Fibroblast of skin of scalp (primary cell): Measurements from ENCODE around the gene CEBPG.

Experiments
- DNase-seq: peaks from one replicate; pipeline ENCODE4 v3.0.0-alpha.2; 2013

Gene CEBPG

DNA sequence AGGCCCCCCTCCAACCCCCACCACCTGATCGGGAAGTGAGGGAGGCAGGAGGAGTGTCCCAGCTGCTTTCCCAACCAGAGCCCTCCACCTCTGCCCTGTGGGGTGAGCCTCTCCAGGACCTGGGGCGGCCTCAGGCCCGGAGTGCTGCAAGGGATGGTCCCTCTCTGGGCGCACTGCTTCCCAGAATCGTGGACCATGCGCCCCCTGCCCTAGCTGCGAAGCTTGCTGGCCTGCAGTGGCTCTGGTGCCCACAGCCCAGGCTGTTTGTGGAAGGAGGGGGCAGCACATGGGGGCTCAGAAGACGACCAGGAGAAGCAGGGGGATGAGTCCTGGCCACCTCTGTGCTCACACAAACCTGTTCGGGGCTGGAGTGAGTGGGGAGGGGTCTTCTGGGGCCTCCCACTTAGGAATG lies 33.6 kb downstream of the CEBPG start:
- no peak for DNase-seq

DNA sequence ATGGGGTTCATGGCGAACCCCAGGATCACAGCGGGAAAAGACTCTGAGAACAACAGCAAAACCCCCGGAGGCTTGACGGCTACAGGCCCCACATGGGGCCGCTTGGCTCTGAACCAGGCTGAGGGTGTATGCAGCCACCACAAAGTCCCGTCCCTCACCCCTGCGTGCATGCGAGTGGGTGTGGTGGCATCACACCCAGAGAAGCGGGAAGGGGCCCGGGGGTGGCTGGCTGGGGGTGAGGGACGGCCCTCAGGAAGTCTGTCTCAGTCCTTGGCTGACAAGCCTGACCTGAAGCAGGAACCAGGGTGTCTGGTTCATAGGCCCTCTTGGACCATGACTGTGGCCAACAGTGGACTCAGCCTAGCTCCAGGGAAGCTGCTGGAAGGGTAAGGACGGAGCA lies 34.2 kb downstream of the CEBPG start:
- DNase-seq, result no peak

DNA sequence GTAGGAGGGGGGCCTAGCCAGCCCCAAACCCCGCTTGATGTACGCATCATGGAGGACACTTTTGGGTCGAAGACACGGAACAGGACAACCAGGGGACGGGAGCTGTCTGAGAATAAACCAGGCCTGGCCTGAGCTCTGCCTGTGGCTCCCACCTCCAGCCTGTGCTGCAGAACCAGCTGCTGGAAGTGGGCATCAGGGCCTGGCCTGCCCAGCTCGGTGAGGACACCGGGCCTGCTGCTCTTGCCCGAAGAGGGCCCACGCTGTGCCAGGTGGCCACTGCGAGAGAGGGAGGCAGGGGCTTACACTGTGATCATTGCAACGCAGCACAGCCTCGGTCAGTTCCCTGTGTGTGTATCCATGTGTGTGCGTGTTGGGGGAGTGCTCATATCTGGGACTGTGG lies 34.6 kb downstream of the CEBPG start:
- no peak for DNase-seq

DNA sequence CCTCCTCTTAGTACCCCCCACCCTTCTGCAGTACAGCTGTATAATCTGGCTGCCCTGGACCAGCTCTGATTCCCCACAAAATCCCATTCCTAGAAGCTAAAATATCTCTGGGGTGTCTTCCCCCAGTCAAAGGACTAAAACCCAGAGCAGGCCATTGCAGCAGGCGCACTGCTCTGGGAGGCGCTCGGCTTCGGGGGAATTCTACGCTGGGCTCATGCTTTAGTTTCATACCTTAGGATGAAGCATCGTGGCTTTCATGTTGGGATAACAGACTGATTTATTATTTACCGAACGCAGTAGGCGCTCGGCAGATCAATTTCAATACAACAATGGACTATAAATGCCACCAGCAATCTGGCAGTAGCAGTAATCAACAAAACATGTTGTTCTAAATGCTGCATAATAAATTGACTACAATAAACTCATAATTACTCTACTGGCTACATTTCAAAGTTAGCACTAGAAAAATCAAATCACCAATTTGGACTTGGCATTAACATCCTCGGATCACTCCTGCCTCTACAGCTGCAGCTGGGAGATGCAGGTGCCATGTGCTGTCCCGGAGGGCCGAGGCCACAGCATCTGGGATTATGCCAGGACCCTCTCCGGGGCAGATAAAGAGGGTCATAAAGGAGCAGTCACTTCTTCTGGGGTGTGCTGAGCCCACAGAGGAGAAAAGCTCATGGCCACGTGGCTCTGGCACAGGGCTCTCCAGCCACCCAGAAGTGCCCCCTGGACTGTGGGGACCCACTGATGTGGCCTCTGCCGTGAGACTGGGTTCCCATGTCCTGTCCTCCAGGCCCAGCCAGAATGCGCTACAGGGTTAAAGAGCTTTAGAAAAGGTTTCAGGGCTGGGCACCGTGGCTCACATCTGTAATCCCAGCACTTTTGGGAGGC lies 35.3 kb downstream of the CEBPG start:
- no peak for DNase-seq

DNA sequence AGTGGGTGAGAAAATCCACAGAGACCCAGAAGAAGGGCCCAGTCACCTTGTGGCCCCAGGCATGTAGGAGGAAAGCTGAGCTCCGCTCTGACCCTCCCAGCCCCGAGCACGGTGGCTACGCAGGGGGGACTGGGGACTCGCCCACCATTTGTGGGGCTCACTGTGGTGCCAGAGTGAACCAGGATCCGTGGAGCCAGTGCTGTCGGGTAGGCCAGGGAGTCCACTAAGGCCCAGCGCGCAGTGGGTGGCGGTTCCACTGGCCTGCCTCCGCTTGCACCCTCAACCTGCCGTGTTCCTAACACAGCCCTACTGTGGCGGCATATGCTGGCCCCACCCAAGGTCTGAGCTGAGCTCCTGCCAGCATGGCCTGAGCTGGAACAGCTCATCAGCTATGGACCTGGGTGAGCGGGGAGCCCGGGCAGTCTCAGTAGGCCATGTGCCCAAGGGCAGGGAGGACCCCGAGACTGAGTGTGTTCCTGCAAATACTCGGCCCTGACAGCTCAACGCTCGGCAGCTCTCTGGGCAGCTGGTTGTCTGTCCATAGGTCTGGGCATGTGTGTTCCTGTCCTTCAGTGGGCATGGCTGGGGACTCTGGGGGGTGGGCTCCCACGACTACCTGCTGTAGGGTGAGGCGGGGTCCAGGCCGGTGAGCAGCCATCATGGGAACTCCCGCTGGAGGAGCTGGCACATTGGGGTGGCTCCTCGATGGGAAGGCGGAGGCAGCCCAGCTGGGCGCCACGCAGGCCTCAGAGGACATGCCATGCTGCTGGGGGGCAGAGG lies 36.6 kb downstream of the CEBPG start:
- DNase-seq, result no peak

DNA sequence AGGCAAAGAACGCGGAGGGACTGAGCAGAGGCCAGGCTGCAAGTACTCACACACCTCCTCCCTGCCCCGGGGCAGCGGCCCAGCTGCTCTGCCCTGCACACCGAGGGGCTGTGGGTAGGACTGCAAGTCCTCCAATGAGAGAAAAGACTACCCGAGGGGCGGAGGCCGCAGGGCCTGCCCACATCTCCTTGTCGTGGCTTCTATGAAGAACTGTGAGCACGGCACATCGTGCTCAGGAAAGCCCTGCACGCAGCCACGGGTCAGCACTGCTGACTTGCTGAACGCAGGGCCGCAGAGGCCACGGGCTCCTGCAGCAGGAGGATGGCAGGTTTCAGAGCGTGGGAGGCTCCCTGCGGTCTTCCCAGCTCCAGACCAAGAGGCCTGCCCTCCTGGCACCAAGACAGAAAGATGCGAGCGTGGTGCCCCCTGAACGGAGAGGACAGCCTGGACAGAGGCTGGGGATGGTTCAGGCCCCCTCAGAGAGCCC lies 37.4 kb downstream of the CEBPG start:
- no peak for DNase-seq

DNA sequence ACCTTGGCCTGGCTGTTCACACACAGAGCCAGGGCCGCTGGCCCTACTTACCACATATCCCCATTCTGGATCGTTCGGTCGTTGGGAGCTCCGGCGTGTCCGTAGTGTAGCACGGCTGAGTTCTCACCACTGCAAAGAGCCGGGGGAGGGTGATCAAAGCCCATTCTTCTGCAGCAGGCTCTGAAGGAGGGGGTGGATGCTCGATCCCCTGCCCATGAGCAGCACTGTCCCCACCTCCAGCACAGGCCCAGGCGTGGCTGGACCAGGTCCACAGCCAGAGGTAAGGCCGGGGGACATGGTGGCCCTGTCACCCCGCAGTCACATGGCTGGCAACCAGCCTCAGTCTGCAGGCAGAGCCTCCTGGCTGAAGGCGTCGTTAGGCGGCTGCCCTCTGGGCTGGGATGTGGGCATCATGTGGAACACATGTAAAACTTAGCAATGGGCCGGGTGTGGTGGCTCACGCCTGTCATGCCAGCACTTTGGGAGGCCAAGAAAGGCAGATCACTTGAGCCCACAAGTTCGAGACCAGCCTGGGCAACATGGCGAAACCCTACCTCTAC lies 38.2 kb downstream of the CEBPG start:
- DNase-seq, result no peak

DNA sequence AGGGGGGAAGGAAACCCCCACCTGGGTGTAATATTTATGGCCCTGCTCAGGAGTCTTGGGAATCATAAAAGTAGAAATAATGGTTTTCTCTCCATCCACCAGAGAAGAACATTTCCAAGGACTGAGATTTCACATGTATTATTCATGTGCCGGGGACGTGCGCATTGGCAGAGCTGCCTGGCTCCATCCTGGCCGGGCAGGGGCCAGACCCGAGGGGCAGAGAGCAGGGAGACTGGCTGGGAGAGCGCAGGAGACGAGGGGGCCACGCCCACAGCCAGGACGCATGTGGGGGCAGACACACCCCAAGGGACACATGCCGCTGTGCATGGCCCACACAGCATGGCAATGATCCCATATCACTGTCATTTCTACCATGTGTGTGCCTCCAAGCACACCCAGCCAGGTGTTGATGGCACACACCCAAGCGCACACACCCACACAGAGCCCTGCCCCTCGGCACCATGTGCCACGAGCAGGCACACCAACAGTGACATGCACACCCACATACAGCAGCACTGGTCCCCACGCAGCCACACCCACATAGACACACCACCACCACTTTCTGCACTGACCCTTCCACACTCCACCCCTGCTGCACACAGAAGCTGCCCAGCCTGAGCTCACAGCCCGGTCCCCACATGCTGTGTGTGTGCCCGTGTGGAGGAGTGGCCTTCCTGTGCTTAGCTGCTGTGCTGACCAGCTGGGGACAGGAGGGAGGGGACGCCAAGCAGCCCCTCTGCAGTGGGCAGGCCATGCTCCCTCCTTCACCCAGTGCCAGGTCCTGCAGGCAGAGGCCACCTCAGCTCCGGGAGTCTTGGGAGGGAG lies 39.3 kb downstream of the CEBPG start:
- DNase-seq, result no peak

DNA sequence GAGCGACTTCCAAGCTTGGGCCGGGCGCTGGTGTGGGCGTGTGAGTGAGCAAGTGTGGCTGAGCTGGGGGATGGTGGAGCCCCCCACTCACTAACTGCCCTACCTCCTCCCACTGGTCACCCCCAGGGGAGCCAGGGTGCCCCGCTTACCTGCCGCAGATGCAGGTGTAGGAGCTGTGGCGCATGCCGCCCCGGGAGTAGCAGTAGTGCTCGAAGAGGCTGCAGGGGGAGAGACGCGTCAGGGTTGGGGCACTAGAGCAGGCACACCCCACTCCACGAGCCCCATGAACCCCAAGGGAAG lies 39.9 kb downstream of the CEBPG start:
- no peak for DNase-seq

DNA sequence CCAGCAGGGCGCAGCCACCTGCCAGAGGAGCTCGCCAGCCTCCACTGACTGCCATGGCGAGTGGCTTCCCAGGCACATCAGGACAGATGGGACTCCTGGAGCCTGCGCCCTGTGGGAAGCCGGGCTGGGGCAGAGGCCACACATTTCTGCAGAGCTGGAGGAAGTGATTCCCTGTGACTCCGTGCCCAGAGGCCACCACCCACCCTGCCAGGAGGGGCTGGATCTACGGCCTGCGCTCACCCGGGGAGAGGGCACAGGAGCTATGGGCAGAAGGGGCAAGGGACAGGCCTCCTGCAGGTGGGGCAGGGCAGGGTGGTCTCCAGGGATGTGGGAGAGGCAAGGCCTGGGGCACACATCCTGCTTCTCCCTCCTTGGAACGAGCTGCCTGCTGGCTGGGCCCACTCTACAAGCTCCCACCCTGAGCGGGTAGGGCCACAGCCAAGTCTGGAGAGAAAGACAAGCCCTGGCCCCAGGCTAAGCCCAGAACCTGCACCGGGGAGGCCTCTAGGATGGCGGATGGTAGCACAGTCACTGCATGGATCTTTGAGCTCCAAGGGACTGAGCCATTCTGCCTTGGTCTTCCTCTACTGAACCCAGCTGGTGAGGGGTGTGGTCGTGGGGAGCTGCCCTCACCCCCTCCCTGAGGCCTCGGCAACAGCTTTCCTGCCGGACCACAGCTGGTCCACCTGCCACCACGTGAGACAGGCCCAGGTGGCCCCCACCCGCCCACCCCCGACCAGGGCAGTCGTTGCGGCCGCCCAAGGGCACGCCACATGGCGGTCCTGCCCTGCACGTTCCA lies 40.6 kb downstream of the CEBPG start:
- no peak for DNase-seq

DNA sequence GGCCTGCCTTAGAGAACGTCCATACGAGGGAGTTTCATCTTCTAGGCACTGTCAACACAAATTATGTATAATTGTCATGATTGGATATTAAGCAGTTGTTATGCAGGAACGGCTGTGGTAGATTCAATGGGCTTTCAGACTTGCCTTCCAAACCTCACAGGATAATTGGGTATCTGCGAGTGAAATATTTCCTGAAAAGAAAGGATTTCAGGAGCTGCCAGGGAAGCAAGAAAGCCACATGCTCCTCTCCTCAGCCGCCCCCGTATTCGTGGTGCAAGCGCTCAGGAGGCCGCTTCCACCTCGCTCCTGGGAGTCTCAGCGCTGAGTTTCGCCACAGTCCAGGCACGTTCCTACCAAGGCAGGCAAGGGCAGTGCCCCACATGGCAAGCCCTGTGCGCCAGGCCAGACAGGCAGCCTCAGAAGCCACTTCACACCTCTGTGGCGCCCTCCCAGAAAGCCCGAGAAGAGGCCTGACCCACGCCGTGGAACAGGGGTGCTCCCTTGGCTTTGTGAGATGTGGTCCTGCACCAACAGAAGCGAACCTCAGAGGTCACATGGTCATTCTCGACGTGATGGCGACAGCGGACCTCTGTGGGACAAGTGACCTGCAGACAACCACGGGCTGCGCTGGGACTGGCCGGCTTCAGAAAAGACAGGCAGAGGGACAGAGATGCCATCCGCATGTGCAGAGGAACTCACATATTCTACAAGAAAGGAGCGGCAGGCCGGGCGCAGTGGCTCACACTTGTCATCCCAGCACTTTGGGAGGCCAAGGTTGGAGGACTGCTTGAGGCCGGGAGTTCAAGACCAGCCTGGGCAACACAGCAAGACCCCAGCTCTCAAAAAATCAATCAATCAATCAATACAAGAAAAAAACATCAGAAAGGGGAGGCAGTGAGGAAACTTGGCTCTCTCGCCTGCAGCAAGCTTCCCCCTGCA lies 41.4 kb downstream of the CEBPG start:
- DNase-seq, result no peak

DNA sequence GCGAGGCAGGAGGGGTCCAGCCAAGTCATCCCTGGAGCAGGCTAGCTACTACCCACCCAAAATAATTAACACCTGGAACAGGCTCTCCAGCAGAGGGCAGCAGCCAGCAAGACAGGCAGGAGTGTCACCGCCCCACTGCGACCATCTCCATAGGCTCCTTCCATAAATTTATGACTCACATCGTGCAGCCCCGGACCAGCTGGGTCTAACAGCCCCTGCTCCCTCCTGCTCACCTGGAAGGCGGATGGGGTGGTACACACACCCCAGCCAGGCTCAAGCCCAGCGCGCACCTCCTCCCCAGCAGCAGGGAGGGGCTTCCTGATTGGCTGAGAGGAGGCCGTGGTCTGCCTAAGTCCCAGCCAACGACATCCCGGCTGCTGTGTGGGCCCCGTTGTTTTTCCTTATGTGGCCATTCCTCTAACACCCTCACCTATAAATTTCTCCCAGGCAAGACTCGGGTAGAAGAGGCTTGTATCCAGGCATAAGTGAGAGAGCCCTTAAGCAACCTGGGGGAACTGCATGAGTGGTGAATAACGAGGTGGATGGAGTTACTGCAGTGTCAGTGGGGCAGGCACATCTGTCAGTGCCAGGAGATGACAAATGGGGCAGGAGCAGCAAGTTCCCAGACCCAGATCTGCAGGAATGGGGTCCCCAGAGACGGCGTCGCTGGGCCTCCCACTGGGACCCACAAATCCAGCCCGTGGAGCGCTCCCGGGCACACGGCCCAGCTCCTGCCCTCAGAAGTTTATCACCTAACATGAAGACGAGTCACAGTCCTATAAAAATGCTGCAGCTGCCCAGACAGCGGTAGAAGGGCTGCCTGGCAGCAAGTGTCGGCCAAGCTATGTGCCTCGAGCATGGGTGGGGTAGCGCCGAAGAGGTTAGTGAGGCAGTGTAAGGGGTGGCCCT lies 43.1 kb downstream of the CEBPG start:
- DNase-seq, result peak; percentile 62

DNA sequence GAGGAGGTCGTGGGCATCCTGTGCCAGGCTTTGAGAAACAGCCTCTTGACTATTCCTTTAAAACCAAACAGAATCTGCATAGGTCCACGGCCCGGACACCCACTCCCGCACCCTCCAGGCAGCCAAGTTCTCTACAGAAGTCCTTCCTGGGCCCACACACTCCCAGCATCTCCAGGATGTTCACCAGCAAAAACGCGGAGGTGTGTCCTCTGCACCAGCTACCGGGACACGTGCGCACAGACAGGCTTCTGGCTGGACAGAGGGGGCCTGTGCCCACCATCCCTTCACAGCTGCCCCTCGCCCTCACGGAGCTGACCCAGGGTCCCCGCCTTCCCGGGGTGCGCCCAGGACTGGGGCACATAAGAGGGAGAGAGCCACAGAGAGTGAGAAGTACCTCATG lies 44.2 kb downstream of the CEBPG start:
- no peak for DNase-seq

DNA sequence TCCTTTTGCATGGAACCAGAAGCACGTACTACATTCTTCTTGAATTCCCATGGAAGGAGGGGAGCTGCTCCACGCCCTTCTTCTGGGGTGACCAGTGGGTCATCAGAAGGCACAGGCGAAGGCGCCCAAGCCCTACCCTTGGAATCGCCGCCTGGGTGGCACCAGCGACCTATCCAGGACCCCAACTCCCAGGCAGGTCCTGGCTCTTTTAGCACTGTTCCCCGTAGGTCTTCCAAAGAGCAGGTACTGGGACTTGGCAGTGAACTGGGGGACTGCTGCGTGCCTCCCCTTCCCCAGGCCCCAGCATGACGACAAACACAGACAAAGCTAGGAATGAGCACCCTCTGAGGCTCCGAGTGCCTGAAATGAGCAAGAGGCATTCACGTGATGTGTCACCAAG lies 45.0 kb downstream of the CEBPG start:
- no peak for DNase-seq

DNA sequence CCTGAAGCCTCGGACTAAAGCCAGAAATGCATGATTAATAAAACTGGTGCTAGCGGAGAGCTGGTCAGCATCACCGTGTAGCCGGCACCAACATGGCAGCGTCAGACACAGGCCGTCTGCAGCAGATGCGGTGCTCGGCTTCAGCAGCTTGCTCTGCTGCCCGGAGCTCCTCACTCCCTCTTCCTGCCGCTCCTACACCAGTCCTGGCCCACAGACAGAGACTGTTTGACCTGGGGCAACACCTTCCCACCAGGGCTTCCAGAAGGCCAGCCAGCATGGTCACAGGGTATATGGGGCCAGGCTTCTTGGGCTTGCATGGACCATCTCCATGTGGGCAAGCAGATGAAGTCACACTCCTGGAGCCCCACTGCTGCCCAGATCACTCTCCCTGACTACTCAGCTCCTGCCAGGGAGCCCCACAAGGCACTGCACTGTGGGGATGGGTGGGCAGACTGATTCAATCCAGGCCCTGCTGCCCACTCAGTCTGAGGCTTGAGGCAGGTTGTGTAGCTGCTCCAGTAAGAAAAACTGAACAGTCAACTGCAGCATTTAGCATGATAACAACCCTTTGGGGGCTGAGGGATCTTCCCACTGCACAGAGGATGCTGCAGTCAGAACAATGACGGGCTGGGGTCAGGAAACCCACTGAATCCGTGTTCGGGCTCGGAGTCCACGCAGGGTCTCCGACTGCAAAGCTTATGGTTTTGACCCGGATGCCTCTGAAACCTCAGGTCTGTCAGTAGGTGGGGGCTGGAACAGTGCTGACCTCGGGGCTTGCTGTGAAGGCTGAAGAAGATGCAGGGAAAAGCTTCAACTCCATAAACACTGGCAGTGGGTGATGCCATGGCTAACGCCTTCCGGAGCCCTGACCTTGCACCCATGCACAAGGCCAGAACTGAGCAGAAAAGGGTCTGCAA lies 45.6 kb downstream of the CEBPG start:
- DNase-seq, result no peak

DNA sequence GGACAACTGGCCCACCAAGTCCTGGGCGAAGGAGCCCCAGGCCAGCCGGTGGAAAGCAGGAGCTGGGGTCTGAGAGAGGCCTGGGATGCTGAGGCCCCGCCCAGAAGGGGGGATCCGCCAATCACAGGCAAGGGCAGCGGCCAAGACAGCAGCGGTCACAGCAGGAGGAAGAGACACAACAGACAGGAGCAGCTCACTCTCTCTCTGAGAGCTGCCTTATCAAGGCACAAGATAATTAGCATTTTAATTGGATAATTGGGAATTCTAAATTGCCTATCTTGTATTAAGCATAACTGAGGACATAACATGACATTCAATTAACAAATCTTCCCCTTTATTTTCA lies 46.2 kb downstream of the CEBPG start:
- DNase-seq, result no peak

DNA sequence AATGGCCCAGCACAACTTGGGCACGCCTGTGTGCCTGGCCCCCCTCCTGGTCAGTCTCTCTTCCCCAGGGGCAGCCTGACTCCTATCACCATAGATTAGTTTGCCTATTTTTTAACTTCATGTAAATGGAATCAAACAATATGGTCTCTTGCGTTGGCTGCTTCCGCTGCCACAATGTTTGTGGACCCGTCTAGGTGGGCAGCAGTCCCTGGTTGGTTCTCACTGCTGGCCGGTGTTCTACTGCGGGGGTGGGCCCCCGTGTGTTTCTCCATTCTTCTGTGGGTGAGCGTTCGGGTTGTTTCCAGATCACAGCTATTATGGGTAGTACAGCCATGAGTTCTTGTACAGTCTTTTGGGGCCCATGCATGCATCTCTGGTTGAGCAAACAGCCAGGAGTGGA lies 47.3 kb downstream of the CEBPG start:
- DNase-seq, result no peak

DNA sequence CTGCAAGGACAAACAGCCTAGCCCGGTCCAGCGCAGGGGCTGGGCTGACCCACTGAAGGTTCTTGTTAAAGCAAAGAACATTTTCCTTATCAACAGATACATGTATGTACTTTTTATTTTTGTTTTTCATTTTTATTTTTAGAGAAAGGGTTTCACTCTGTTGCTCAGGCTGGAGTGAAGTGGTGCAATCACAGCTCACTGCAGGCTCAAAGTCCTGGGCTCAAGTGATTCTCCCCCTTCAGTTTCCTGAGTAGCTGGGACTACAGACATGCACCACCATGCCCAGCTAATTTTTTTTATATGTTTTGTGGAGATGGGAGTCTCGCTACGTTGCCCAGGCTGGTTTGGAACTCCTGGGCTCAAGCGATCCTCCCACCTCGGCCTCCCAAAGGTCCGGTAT lies 47.9 kb downstream of the CEBPG start:
- no peak for DNase-seq
